Type B pancreatic cell (in vitro differentiated cells): ENCODE data around the gene PAGR1. TPM values are rescaled to one million over a fixed set of nuclear protein-coding genes. Genes with fewer than 3 reads are reported as not detected.

Experiments
- DNase-seq: peaks from one replicate; pipeline ENCODE4 v3.0.0; 2021; ENCODE audit warnings: mixed read lengths; ENCODE audit not compliant: unreplicated experiment; ENCODE audit errors: extremely low spot score
- H3K27ac Mint-ChIP-seq: 2 replicates; pipeline ENCODE4 v1.8.0; 2021; ENCODE audit warnings: mild to moderate bottlenecking, mixed read lengths
- H3K27me3 Mint-ChIP-seq: 2 replicates; pipeline ENCODE4 v1.8.0; 2021; ENCODE audit warnings: mixed read lengths
- H3K36me3 Mint-ChIP-seq: 2 replicates; pipeline ENCODE4 v1.8.0; 2021; ENCODE audit warnings: mixed read lengths
- H3K4me1 Mint-ChIP-seq: one replicate; pipeline ENCODE4 v1.8.0; 2021; ENCODE audit warnings: mixed read lengths; ENCODE audit not compliant: unreplicated experiment
- H3K4me3 Mint-ChIP-seq: 2 replicates; pipeline ENCODE4 v1.8.0; 2021; ENCODE audit warnings: mild to moderate bottlenecking, mixed read lengths
- H3K9me3 Mint-ChIP-seq: 2 replicates; pipeline ENCODE4 v1.8.0; 2021; ENCODE audit warnings: mixed read lengths
- CTCF ChIP-seq: fragments of 200-600 bp; sonication (generic); conservative IDR thresholded peaks from 2 replicates; pipeline ENCODE4 v1.5.0; 2021; ENCODE audit warnings: antibody characterized with exemption, mild to moderate bottlenecking
- total RNA-seq: library from RNA; stranded (reverse); gene quantifications from 2 replicates; pipeline ENCODE4 v1.2.1, GENCODE V29; 2021; ENCODE audit warnings: low replicate concordance

The PAGR1 gene
- total RNA-seq, 1 donor from 2014 or later, result 33.5 TPM

DNA sequence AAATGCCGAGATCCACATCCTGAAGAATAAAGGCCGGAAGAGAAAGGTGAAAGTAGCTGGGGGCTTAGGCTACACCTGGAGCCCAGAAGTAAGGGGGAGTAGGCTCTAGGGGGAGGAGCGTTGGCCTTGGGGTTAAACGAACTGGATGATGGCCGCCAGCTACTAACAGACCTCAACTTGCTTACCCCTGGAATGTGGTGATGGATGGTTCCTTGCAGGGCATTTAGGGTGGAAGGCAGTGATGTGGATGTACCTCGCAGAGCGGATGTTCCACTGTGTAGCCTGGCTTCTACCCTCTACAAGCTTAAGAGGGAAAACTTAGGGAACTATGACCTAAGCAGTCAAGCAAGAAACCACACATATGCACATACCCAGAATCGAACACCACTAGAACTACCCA, 11.9 kb upstream of the PAGR1 start:
- Mint-ChIP-seq H3K4me1 (peaks cover 29% of the 10 kb centered on the region), H3K36me3 (peaks cover 9% of the 10 kb centered on the region), H3K27ac (peak overlapping the region; percentile 98), H3K27me3 (no peaks in the 10 kb centered on the region), H3K4me3 (peak overlapping the region; percentile 98), H3K9me3 (no peaks in the 10 kb centered on the region)
- no peak for TF ChIP-seq CTCF
- DNase-seq, result no peak

DNA sequence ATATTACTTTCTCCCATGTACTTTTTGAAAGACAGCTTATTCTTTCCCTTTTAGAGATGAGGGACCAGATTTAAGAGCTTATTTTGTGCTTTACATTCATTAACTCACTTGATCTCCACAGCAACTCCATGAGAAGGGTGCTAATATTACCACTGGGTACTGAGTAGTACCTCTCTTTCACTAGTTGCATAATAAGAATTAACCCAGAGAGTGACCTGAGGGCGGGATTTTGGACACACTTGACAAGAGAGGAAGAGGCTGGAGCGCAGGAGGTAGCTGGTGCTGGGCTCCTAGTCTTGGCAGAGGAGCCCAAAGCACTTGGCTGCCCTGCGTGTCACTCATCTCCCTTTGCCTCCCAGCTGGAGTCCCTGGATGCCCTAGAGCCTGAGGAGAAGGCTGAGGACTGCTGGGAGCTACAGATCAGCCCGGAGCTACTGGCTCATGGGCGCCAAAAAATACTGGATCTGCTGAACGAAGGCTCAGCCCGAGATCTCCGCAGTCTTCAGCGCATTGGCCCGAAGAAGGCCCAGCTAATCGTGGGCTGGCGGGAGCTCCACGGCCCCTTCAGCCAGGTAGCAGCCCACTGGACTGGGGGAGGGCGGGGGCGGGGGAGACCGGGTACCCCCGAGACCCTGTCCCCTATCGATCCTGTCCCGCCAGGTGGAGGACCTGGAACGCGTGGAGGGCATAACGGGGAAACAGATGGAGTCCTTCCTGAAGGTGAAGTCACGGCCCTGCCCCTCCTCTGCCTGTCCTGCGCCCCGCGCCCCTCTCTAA, 11.3 kb upstream of the PAGR1 start:
- H3K4me3 Mint-ChIP-seq, result peak overlapping the region; percentile 98
- peak overlapping the region; percentile 98 for H3K27ac Mint-ChIP-seq
- peaks cover 9% of the 10 kb centered on the region for H3K36me3 Mint-ChIP-seq
- peaks cover 30% of the 10 kb centered on the region for H3K4me1 Mint-ChIP-seq
- H3K27me3 Mint-ChIP-seq, result no peaks in the 10 kb centered on the region
- no peak for DNase-seq
- TF ChIP-seq CTCF, result no peak
- no peaks in the 10 kb centered on the region for H3K9me3 Mint-ChIP-seq

GRCh38 chr16:29805232-29806098, 10.5 kb upstream of the PAGR1 start:
- peak; percentile 34 for TF ChIP-seq CTCF
- peaks cover 32% of the 10 kb centered on the region for H3K4me1 Mint-ChIP-seq
- peak overlapping the region; percentile 98 for H3K4me3 Mint-ChIP-seq
- no peaks in the 10 kb centered on the region for H3K9me3 Mint-ChIP-seq
- DNase-seq, result peak; percentile 98
- no peaks in the 10 kb centered on the region for H3K27me3 Mint-ChIP-seq
- peak overlapping the region; percentile 98 for H3K27ac Mint-ChIP-seq
- peaks cover 9% of the 10 kb centered on the region for H3K36me3 Mint-ChIP-seq

DNA sequence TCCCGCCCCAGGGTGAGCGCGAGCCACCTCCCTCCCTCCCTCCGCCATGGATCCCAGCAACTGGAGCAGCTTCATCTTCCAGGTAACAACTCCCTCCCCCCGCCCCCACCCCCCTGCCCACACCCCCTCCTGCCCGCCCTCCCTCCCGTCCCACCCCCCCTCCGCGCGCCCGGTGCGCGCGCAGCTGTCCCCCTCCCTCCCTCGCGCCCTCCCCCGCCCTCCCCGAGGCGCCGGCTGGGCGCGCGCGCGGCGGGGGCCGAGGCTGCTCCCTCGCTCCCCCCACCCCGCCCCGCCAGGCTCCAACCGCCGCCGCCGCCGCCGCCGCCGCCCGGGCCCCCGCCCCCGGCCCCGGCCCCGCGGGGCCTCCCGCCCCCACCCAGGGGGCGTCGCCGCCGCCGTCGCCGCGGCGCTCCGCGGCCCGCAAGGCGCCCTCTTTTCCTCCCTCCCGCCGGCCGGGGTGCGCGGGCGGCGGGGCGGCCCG, 9.8 kb upstream of the PAGR1 start, which contains the start of gene MAZ:
TSS of gene MAZ (plus strand) at position 431 of the 481 bp plus-strand sequence. CDS start 173 bp downstream, outside the sequence.
- Mint-ChIP-seq H3K9me3 (no peaks in the 10 kb centered on the region), H3K27ac (peak within 1 kb of the TSS; percentile 98), H3K36me3 (peaks cover 9% of the 10 kb centered on the region), H3K4me3 (peak within 1 kb of the TSS; percentile 98), H3K4me1 (peaks cover 39% of the 10 kb centered on the region), H3K27me3 (no peaks in the 10 kb centered on the region)
- TF ChIP-seq CTCF, result no peak
- DNase-seq, result no peak

DNA sequence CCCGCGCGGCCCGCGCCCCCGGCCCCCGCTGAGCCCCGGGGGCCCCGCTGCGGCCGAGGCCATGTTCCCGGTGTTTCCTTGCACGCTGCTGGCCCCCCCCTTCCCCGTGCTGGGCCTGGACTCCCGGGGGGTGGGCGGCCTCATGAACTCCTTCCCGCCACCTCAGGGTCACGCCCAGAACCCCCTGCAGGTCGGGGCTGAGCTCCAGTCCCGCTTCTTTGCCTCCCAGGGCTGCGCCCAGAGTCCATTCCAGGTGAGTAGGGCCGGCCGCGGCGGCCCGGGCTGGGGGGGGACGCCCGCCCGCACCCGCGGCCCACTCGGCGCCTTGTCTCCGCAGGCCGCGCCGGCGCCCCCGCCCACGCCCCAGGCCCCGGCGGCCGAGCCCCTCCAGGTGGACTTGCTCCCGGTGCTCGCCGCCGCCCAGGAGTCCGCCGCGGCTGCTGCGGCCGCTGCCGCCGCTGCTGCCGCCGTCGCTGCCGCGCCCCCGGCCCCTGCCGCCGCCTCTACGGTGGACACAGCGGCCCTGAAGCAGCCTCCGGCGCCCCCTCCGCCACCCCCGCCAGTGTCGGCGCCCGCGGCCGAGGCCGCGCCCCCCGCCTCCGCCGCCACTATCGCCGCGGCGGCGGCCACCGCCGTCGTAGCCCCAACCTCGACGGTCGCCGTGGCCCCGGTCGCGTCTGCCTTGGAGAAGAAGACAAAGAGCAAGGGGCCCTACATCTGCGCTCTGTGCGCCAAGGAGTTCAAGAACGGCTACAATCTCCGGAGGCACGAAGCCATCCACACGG, 9.1 kb upstream of the PAGR1 start:
- no peaks in the 10 kb centered on the region for H3K27me3 Mint-ChIP-seq
- TF ChIP-seq CTCF, result no peak
- no peak for DNase-seq
- peak overlapping the region; percentile 86 for H3K4me3 Mint-ChIP-seq
- peak overlapping the region; percentile 84 for H3K27ac Mint-ChIP-seq
- H3K9me3 Mint-ChIP-seq, result no peaks in the 10 kb centered on the region
- H3K36me3 Mint-ChIP-seq, result peaks cover 4% of the 10 kb centered on the region
- H3K4me1 Mint-ChIP-seq, result peaks cover 40% of the 10 kb centered on the region
